Subcutaneous adipose tissue (tissue), 4 donors: Measurements from ENCODE around the gene C19orf33. TPM values are rescaled to one million over a fixed set of nuclear protein-coding genes. Genes with fewer than 3 reads are reported as not detected.

Experiments
- total RNA-seq, 4 donors: library from RNA; depleted of rRNA; stranded (reverse); fragments of >200 nt; gene quantifications; one replicate each; pipeline ENCODE4 v1.1.0, GENCODE V29; 2016
- TF ChIP-seq, protein P1 (sequence below): fragments of 450-650 bp; IDR thresholded peaks from one replicate; pipeline ENCODE4 v1.5.1; 2016; ENCODE audit warnings: low read depth, mild to moderate bottlenecking, control low read depth, antibody characterized with exemption, moderate library complexity

C19orf33 gene
- total RNA-seq, 4 donors from 2014 or later = 1.9 to 12.4 (median 3.6) TPM

- TF ChIP-seq, protein P1, sequence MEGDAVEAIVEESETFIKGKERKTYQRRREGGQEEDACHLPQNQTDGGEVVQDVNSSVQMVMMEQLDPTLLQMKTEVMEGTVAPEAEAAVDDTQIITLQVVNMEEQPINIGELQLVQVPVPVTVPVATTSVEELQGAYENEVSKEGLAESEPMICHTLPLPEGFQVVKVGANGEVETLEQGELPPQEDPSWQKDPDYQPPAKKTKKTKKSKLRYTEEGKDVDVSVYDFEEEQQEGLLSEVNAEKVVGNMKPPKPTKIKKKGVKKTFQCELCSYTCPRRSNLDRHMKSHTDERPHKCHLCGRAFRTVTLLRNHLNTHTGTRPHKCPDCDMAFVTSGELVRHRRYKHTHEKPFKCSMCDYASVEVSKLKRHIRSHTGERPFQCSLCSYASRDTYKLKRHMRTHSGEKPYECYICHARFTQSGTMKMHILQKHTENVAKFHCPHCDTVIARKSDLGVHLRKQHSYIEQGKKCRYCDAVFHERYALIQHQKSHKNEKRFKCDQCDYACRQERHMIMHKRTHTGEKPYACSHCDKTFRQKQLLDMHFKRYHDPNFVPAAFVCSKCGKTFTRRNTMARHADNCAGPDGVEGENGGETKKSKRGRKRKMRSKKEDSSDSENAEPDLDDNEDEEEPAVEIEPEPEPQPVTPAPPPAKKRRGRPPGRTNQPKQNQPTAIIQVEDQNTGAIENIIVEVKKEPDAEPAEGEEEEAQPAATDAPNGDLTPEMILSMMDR = no peak
These were observed 32.0 kb downstream of the C19orf33 start for GRCh38 chr19:38335949-38336637.

DNA sequence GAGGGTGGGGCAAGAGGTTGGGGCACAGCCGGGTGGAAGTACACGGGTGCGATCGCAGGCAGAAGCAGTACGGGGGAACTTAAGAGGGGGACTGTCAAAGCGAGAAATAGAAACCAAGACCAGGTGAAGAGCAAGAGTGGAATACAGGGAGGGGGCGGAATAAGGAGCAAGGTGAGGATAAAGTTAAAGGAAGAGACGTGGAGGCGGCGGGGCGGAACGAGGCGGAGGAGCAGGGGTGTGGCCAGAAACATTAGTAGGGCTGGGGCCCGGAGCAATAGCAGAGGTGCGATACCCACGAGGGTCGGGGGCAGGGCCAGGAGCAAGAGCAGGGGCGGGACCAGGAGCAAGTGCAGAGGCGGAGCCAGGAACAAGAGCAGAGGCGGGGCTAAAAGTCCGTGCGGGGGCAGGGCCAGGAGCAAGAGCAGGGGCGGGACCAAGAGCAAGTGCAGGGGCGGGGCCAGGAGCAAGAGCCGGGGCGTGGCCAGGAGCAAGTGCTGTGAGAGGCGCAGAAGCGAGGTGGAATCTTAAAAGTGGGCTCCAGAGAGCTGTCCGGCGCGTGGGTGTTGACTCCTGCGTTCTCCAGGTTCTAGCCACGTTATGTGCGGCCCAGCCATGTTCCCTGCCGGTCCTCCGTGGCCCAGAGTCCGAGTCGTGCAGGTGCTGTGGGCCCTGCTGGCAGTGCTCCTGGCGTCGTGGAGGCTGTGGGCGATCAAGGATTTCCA, 32.7 kb downstream of the C19orf33 start:
- TF ChIP-seq, protein P1 = no peak

GRCh38 chr19:38337360-38337653, 33.3 kb downstream of the C19orf33 start:
- TF ChIP-seq, protein P1 = no peak

GRCh38 chr19:38340927-38341326, 36.9 kb downstream of the C19orf33 start:
- TF ChIP-seq, protein P1 = no peak

- TF ChIP-seq, protein P1 = no peak
These were observed 42.8 kb downstream of the C19orf33 start for GRCh38 chr19:38346837-38347236.

GRCh38 chr19:38350883-38351282, 46.8 kb downstream of the C19orf33 start:
- TF ChIP-seq, protein P1 = no peak

- TF ChIP-seq, protein P1 = no peak
These were observed 47.9 kb downstream of the C19orf33 start for GRCh38 chr19:38351865-38352395.
